Measurements from ENCODE around the gene KCNJ16.

DNA sequence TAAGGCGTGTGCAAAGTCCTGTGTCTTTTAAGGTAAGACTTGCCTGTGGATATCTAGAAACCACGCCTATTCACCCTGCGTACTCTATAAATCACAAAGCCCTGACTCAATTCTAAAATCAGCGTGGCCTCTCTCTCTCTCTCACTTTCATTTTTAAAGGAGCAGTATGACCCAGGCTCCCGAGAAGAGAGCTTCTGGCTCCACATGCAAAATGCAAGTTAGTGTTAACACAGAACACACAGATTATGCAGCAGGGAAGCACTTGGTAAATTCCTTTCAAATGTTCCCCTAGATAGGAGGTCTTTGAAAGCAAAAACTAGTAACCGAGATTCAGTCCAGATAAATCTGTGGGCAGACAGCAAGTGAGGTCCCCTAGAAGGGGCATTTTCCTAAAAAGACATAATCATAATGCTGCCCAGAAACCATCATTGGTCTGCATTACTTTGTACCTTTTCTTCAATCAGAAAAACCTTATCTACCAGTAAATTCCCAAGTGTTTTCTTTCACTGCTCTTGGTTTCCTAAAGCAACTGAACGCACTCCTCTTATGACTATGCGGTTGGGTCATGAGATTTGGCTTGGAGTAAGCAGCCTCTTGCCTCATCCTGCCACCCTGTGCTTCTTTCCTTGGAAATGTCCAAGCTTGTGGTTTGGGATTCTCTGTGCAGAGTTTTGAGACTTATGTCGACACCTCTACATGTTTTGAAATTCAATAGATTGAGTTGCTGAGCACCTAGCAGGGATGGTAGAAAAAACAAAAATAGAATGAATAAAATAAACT lies 62.6 kb downstream of the KCNJ16 start:
- TF ChIP-seq POLR2A (IDR thresholded peaks at IDR 0.05; ENCODE audit: low read depth, low read length) (no peak), TAF1 (IDR thresholded peaks at IDR 0.05; ENCODE audit: borderline replicate concordance, low read depth, low read length) (no peak)
